ENCODE results near the gene ZSCAN2.
"Not testable (repeated sequence)": the region's sequence is repeated elsewhere in the genome, so short reads cannot be mapped to it uniquely, and the experiment has no call there.

The ZSCAN2 gene

GRCh38 chr15:84600687-84601554, at the start of gene ZSCAN2:
Gene ZSCAN2, plus strand, starts transcription at chr15:84601009. Its CDS starts 2,919 bp downstream, at chr15:84603928.
- in situ Hi-C loops (cut with MboI; ENCODE audit: low sequenced_read_pairs), result no loop called here

DNA sequence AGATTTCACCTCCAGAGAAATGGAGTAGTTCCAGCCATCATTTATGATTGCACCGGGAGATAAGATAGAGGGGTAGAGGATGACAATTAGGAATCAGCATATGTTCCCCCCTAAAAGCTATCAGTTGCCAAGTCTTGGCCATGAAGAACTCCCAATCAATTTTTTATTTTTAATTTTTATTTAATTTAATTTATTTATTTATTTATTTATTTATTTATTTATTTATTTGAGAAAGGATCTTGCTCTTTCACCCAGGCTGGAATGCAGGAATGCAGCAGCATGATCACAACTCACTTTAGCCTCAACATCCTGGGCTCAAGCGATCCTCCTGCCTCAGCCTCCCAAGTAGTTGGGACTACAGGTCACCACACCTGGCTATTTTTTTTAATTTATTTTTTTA, 49.2 kb upstream of the ZSCAN2 start:
- in situ Hi-C loops (cut with MboI; ENCODE audit: low sequenced_read_pairs), result not testable (repeated sequence)

GRCh38 chr15:84552896-84553295, 47.9 kb upstream of the ZSCAN2 start:
- in situ Hi-C loops (cut with MboI; ENCODE audit: low sequenced_read_pairs), result no loop called here

GRCh38 chr15:84556690-84557089, 44.1 kb upstream of the ZSCAN2 start:
- in situ Hi-C loops (cut with MboI; ENCODE audit: low sequenced_read_pairs), result not testable (repeated sequence)

GRCh38 chr15:84568021-84568420, 32.8 kb upstream of the ZSCAN2 start:
- in situ Hi-C loops (cut with MboI; ENCODE audit: low sequenced_read_pairs), result not testable (repeated sequence)

- in situ Hi-C loops (cut with MboI; ENCODE audit: low sequenced_read_pairs), result no loop called here
Observed at GRCh38 chr15:84570164-84570735, 30.6 kb upstream of the ZSCAN2 start.

- in situ Hi-C loops (cut with MboI; ENCODE audit: low sequenced_read_pairs), result no loop called here
Observed at GRCh38 chr15:84572231-84572630, 28.6 kb upstream of the ZSCAN2 start.

DNA sequence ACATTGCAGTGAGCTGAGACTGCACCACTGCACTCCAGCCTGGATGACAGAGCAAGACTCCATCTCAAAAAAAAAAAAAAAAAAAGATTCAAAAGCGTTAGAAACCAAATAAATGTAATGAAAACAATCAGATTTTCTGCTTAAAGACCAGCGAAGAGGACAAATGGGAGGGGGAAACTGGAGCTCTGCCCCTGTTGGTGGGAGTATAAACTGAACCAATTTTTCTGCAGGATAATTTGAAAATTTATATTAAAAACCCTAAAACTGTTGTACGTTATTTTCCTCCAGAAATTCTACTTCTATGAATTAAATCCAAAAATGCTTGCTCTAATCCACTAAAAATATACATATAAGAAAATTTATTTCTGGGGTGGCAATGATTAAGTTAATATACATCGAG, 25.3 kb upstream of the ZSCAN2 start:
- in situ Hi-C loops (cut with MboI; ENCODE audit: low sequenced_read_pairs), result no loop called here

DNA sequence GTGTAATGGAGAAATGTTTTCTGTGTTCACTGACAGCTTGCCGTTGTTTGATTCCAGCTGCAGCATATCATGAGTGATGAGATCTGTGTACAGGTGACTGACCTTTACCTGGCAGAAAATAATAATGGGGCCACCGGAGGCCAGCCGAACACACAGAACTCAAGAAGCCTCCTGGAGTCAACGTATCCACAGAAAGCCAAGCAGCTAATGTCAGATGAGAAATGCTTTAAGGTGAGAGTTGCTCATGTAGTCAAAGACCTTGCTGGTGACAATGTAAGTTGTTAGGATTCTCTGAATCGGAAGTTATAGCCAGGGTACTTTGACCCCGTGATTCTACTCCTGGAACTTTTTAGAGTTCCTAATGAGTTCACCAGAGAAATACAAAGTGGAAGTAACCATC, 22.9 kb upstream of the ZSCAN2 start:
- in situ Hi-C loops (cut with MboI; ENCODE audit: low sequenced_read_pairs), result not testable (repeated sequence)

DNA sequence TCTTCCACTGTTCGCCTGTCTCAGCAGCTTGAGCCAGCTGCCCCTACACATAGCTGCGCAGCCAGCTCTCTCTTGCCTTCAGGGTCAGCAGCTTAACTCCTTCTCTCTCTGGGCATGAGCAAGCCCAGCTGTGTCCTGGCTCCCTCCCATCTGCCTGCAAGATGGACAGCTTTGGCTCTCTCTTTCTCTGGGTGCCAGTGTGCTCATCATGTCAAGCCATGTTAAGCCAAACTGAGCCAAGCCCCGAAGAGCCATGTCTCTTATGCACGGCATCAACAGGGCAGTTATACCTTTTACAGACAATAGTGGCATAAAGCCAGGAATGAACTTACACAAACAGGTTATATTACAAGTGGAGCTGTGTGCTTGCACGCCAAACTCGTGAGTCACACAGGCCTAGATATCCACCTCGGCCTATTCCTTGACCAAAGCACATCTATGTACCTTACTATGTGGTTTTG, 21.5 kb upstream of the ZSCAN2 start:
- in situ Hi-C loops (cut with MboI; ENCODE audit: low sequenced_read_pairs), result not testable (repeated sequence)

DNA sequence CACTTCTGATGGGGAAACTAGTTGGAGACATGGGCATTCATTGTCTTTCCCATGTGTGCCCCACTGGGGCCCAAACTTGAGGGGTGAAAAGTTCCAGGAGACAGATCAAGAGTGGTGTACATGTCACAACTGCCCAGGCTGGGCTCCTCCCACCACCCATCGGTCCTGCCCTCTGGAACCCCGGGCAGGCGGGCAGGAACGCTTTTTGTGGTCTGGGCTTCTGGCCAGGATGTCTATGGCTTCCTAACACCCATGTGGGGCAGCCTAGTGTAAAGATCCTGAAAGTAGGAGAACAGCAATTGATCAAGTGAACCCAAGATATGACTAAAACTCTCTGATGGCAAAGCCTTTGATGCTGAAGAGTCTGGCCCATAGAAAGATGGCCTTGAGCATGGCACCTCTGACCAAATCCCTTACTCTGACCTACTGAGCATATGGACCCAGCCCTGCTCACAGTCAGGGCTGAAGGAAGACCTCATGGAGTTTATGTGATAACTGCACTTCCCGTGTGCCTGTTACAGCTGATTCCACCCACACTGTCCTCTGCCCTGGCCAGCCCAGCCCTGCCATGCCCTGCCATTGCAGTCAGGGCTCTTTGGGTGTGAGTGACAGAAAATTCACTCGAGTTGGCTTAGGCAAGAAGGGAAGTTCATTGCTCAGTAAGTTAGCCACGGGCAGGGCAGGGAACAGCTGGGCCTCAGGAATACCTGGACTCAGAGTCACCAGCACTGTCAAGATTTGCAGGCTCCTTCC, 19.0 kb upstream of the ZSCAN2 start:
- in situ Hi-C loops (cut with MboI; ENCODE audit: low sequenced_read_pairs), result not testable (repeated sequence)

DNA sequence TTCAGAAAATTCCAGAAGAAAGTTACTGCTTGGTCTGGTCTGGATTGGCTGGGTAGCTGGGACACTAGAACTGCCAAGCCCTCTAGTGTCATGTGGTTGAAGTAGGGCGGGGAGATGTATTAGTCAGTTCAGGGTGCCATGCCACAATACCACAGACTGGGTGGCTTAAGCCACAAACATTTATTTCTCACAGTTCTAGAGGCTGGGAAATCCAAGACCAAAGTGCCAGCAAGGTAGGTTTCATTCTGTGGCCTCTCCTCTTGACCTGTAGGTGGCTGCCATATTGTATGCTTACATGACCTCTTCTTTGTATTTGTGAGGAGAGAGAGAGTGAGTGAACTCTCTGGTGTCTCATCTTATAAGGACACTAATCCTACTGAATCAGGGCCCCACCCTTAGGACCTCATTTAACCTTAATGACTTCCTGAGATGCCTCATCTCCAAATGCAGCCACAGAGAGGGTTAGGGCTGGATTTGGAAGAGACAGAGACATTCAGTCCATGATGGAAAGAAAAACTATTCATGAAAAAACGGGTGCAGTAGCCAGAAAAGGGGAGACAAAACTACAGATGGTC, 18.1 kb upstream of the ZSCAN2 start:
- in situ Hi-C loops (cut with MboI; ENCODE audit: low sequenced_read_pairs), result no loop called here

DNA sequence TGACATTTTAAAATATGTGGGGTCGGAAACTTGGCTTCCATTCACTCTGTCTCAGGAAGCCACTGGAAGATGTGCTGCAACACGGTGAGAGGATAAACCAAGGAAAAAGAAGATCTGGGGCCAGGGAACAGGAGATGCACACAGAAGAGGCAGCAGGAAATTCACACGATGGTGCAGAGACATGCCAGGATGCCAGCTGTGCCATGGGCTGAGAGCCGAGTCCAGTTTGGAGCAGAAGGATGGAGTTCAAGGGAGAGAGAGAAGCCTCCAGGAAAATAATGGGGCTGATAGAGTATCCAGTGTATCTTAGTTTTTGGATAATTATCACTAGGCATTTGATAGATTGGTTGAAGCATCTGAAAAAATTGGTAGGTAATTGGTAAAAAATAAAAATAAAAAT, 16.9 kb upstream of the ZSCAN2 start:
- in situ Hi-C loops (cut with MboI; ENCODE audit: low sequenced_read_pairs), result not testable (repeated sequence)

DNA sequence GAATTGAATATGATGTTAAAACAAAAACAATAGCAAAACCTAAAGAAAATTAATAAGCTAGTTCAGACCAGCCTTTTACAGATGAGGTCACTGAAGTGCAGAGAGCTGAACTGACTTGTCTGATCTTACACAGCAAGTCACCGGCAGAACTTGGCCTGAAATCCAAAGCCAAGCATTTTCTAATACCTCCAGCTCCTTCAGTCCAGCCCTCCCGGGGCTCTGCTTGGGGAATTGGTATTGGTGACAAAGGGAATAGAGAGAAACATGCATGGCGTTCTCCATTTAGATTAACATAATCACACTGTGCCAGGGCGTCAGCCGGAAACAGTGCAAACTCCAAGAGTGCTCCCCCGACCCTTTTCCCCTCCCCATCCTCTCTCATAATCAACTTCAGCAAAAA, 14.1 kb upstream of the ZSCAN2 start:
- in situ Hi-C loops (cut with MboI; ENCODE audit: low sequenced_read_pairs), result no loop called here

GRCh38 chr15:84588053-84588874, 12.5 kb upstream of the ZSCAN2 start:
- in situ Hi-C loops (cut with MboI; ENCODE audit: low sequenced_read_pairs), result no loop called here

- in situ Hi-C loops (cut with MboI; ENCODE audit: low sequenced_read_pairs), result no loop called here
Observed at GRCh38 chr15:84590406-84590805, 10.4 kb upstream of the ZSCAN2 start.

DNA sequence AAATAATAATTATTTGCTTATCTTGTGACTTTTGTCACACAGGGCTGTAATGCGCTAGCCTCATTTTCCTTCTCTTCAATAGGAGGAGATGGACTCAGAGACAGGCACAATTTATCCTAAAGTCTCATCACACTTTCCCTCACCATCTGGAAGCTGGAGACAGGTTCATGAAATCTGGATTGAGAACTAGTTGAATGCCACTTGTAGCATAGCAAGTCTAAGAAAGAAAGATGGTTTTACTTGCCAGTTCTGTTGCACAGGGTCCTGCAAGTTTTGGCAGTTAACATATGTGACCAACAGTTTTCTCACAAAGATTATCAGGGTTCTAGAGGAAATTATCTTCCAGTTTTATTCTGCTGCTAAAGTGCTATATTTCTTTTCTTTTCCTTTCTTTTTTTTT, 9.0 kb upstream of the ZSCAN2 start:
- in situ Hi-C loops (cut with MboI; ENCODE audit: low sequenced_read_pairs), result no loop called here

GRCh38 chr15:84594617-84595290, 6.1 kb upstream of the ZSCAN2 start:
- in situ Hi-C loops (cut with MboI; ENCODE audit: low sequenced_read_pairs), result no loop called here

GRCh38 chr15:84595660-84596059, 5.1 kb upstream of the ZSCAN2 start:
- in situ Hi-C loops (cut with MboI; ENCODE audit: low sequenced_read_pairs), result no loop called here

- in situ Hi-C loops (cut with MboI; ENCODE audit: low sequenced_read_pairs), result no loop called here
Observed at GRCh38 chr15:84597296-84597695, 3.5 kb upstream of the ZSCAN2 start.

Measured in hTERT RPE-1 (cell line).